ENCODE data around the gene IL17B. TPM values are rescaled to one million over a fixed set of nuclear protein-coding genes. Genes with fewer than 3 reads are reported as not detected.

IL17B gene, protein sequence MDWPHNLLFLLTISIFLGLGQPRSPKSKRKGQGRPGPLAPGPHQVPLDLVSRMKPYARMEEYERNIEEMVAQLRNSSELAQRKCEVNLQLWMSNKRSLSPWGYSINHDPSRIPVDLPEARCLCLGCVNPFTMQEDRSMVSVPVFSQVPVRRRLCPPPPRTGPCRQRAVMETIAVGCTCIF
- total RNA-seq = not detected in 2 replicates

DNA sequence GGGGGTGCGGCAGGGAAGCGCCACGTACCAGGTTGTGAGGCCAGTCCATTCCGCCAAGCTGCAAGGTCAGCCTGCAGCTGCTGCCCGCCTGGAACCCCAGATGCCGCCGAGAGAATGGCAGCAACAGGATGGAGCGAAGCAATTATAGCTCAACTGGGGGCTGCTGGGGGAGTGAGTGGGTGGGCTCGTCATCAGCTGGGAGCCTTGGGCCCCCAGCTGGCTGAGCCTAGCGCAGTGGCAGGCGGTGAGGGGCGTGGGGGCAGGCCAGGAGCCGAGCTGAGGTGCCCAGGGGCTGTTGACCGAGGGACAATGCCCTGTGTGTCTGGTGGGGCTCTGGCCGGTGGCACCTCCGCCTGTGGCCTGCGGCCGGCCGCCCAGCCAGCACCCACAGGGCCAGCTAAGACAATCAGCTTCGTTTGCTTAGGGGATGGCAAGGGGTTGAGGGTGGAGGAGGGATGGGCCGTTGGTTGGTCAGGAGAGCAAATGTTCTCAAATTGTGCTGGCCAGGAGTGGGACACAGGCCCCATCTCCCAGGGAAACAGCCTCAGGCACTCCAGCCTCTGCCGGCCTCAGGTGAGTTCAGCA lies at the start of gene IL17B:
Gene IL17B, minus strand, starts transcription at position 116 of the 585 bp plus-strand sequence. Its CDS starts 67 bp downstream, at position 49.
- intact Hi-C loops (cut with micrococcal nuclease) = no loop called here

- intact Hi-C loops (cut with micrococcal nuclease) = no loop called here
These were observed 48.9 kb upstream of the IL17B start for GRCh38 chr5:149428032-149428431.

- intact Hi-C loops (cut with micrococcal nuclease) = no loop called here
These were observed 48.3 kb upstream of the IL17B start for GRCh38 chr5:149427374-149427773.

DNA sequence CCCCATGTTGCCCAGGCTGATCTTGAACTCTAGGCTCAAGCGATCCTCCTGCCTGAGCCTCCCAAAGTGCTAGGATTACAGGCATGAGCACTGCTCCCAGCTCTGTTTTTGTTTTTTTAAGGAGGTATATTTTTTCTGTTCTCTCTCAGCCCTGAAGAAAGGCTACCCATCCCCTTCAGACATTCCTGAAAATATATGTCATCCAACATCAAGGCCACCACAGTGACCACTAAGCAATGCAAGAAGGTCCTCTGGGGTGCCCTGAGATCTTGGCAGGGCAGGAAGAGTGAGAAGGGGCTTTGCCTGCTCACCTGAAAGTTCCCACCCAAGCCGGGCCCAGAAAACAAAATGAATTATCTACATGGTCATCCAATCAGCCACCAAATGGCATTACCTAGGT lies 47.8 kb upstream of the IL17B start:
- intact Hi-C loops (cut with micrococcal nuclease) = no loop called here

DNA sequence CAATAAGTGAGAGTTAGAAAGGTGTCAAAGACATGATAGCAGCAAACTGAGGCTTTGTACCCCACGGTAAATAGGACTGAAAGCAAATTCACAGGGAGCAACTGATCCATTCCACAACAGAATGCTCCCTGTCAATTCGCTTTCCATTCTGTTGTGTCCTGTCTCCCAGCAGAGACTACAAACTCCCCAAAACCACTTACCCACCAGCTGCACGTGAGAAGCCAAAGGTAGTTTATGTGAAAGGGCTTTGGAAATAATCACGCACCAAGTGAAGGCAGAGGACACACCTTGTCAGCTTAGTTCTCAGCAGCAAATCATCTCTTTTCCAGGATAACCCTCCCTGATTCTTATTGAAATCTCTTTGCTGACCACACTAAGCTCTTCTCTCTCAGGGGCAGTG lies 46.6 kb upstream of the IL17B start:
- intact Hi-C loops (cut with micrococcal nuclease) = no loop called here

GRCh38 chr5:149424371-149425315 lies 45.6 kb upstream of the IL17B start:
- intact Hi-C loops (cut with micrococcal nuclease) = no loop called here

GRCh38 chr5:149423794-149424268 lies 44.7 kb upstream of the IL17B start:
- intact Hi-C loops (cut with micrococcal nuclease) = no loop called here

- intact Hi-C loops (cut with micrococcal nuclease) = no loop called here
These were observed 44.1 kb upstream of the IL17B start for GRCh38 chr5:149423049-149423793.

DNA sequence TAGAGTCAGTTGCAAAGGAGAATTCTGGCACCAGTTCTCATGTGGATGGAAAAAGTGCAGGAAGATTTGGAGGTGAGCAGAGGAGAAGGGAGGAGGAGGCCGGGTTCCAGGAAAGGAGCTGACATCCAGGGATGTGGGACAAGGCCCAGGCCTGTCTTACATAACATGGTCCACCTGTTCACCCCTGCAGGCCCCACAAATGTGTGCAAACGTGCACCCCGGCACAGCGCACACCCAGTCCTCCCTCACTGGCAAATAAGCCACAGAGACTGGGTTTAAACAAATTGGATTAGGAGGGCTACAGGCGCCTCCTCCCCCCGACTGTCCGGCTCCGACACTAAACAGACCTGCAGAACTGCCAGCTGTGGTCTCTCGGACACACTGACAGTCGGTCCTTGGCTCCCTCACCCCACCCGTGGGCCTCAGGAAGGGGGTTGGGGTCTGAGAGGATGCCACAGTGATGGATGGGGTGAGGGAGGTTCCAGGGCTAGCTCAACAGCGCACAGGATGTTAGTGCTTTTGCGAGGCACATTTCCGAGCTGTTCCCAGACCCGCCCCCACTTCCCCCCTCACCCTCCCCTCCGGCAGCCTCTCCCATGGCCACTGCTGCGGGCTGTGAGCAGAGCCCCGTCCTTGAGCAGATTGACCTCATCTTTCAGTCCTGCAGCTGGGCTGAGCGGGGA lies 43.4 kb upstream of the IL17B start:
- intact Hi-C loops (cut with micrococcal nuclease) = no loop called here

DNA sequence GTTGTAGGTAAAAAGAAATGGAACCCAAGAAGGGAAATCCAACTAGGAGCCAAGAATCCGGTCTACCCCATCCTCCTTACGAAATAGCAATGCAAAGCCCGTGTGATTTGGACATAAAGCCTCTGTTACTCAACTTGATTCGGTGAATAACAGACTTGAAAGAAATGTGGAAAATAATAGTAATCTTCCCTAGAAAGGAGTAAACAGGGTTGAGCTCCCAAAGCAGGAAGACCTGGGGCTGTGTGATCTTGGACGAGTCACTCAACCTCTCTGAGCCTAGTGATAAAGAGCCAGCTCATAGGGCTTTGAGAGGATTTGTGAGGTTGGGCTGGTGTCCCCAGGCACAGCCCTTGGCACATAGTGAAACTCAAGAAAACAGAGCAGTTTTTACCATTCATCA lies 42.7 kb upstream of the IL17B start:
- intact Hi-C loops (cut with micrococcal nuclease) = no loop called here

- intact Hi-C loops (cut with micrococcal nuclease) = no loop called here
These were observed 42.2 kb upstream of the IL17B start for GRCh38 chr5:149421372-149421685.

- intact Hi-C loops (cut with micrococcal nuclease) = no loop called here
These were observed 41.7 kb upstream of the IL17B start for GRCh38 chr5:149420545-149421371.

- intact Hi-C loops (cut with micrococcal nuclease) = no loop called here
These were observed 40.9 kb upstream of the IL17B start for GRCh38 chr5:149419859-149420544.

- intact Hi-C loops (cut with micrococcal nuclease) = no loop called here
These were observed 40.4 kb upstream of the IL17B start for GRCh38 chr5:149419532-149419858.

DNA sequence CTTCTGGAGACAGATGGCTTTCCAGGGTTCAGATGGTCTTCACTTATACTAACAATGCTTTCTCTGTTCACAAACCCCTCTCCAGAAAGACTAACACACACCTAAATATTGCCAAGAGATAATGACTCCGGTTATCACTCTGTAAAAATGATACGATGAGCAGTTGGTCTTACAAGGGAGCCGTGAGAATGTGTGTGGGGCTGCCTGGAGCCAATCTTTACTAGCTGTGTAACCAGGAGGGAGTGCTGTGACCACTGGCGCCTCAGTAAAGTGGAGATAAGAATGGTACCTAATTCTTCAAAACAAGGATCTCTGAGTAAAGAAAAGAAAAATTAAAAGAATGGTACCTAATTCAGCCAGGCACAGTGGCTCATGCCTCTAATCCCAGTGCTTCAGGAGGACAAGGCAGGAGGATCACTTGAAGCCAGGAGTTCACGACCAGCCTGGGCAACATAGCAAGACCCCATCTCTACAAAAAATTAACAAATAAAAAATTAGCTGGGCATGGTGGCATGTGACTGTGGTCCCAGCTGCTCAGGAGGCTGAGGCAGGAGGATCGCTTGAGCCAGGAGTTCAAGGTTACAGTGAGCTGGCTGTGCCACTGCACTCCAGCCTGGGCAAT lies 39.9 kb upstream of the IL17B start:
- intact Hi-C loops (cut with micrococcal nuclease) = no loop called here

DNA sequence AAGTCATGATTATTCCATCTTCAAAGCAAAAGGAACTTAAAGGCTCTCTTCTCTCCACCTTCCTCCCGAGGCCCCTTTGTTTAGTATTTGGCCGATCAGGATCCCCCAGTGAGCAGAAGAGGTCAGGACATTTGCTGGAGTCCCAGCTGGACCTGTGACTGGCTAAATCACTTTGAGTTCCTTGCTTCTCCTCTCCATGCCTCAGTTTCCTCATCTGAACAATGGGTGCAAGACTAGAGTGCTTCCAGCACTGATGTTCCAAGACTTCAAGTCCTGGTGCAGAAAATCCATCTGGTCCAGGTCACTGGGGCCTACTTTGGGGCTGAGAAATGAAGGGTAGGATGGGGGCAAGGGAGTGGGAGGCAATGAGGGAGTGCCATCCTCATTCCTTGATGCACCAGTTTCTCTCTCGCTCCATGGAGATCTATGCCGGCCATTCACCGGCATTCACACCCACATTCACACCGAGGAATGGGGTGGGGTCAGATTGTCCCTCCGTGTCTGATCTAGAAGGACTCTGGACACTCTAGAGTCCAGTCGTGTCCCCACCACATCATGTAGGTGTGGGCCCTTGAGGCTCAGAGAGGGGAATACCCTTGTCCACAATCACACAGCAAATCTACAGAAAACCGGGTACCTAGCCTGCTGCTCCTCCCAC lies 38.7 kb upstream of the IL17B start:
- intact Hi-C loops (cut with micrococcal nuclease) = no loop called here

- intact Hi-C loops (cut with micrococcal nuclease) = no loop called here
These were observed 38.1 kb upstream of the IL17B start for GRCh38 chr5:149416987-149417710.

All from T-helper 1 cell treated with Interleukin-12 subunit alpha and Interleukin-12 subunit beta and Interleukin-4 antibody, amounts not matched to agents 30 ng/mL and 1 ng/mL, for 36 hours (primary cell).